Measurements from ENCODE around the gene CSTF1.

The CSTF1 gene

DNA sequence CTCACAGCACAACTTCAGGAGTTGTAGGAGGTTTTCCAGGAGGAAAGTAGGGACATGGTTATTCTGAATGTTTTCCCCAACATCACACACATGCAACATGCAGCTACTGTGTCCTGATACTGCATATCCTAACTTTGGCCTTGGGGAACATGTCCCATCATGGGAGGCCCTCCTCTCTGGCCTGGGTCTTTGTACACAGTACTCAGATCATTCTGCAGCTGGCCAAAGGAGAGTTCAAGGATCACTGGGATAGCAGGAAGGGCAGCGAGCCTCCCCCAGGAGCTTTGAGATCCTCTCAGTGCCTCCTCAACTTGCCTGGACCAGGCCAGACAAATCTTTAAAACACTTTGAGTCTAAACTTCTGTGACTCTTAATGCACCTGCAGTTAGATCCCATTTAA lies 32.5 kb downstream of the CSTF1 start:
- CTCF ChIA-PET, result interaction anchor here (0.6 kb wide), 1 partner anchor 67 kb away, joined by 3 read pairs; no protein-coding TSS in a partner anchor
- no peak for TF ChIP-seq NFRKB (IDR thresholded peaks at IDR 0.05)
- no peak for TF ChIP-seq HDGF (IDR thresholded peaks at IDR 0.05; ENCODE audit: borderline replicate concordance)
- no peak for TF ChIP-seq ARNT (IDR thresholded peaks at IDR 0.05)
- no peak for TF ChIP-seq BHLHE40 (IDR thresholded peaks at IDR 0.05; ENCODE audit: borderline replicate concordance)
- TF ChIP-seq FOXM1 (IDR thresholded peaks at IDR 0.05; ENCODE audit: borderline replicate concordance), result no peak
- TF ChIP-seq LEF1 (IDR thresholded peaks at IDR 0.05; ENCODE audit: borderline replicate concordance), result no peak
- TF ChIP-seq L3MBTL2 (conservative IDR thresholded peaks at IDR 0.05), result no peak
- no peak for TF ChIP-seq ZNF384 (IDR thresholded peaks at IDR 0.05)
- TF ChIP-seq CTBP1 (IDR thresholded peaks at IDR 0.05; ENCODE audit: borderline replicate concordance), result no peak
- no peak for TF ChIP-seq PKNOX1 (IDR thresholded peaks at IDR 0.05)
- no peak for TF ChIP-seq FOXK2 (IDR thresholded peaks at IDR 0.05)
- no peak for TF ChIP-seq TARDBP (IDR thresholded peaks at IDR 0.05)
- no peak for TF ChIP-seq ELF4 (IDR thresholded peaks at IDR 0.05)
- POLR2A ChIA-PET, result no interaction called here
- DNase-seq (ENCODE audit: extremely low spot score), result no peak

DNA sequence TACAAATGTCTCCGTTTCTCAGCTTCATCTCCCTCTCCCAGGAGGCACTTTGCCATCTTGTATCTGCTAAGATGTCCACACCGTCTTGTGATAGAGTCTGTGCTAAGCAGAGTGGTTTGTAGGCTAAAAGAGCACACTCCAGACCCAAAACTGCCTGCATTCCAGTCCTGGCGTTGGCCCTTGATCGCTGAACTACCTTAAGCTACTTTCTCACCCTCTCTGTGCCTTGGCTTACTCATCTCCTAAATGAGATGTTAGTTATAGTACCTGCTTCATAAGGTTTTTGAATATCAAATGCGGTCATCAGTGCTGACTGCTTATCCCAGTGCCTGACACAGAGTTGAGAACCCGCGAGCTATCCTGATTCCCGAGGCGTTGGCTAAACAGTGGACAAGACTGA lies 33.6 kb downstream of the CSTF1 start:
- POLR2A ChIA-PET, result no interaction called here

GRCh38 chr20:56426926-56427325 lies 34.5 kb downstream of the CSTF1 start:
- DNase-seq (ENCODE audit: extremely low spot score), result no peak
- CTCF ChIA-PET, result no interaction called here
- POLR2A ChIA-PET, result no interaction called here
- TF ChIP-seq ZNF384 (IDR thresholded peaks at IDR 0.05), result no peak
- no peak for TF ChIP-seq SUZ12 (IDR thresholded peaks at IDR 0.05)
- no peak for TF ChIP-seq PKNOX1 (IDR thresholded peaks at IDR 0.05)
- TF ChIP-seq HDGF (IDR thresholded peaks at IDR 0.05; ENCODE audit: borderline replicate concordance), result no peak
- no peak for TF ChIP-seq FOXK2 (IDR thresholded peaks at IDR 0.05)
- TF ChIP-seq NFRKB (IDR thresholded peaks at IDR 0.05), result no peak

More for the DNA sequence above, 33.6 kb downstream of the CSTF1 start:
- CTCF ChIA-PET, result no interaction called here
- TF ChIP-seq FOXM1 (IDR thresholded peaks at IDR 0.05; ENCODE audit: borderline replicate concordance) (no peak), BHLHE40 (IDR thresholded peaks at IDR 0.05; ENCODE audit: borderline replicate concordance) (no peak)
- DNase-seq (ENCODE audit: extremely low spot score), result no peak

GRCh38 chr20:56427797-56428196 lies 35.4 kb downstream of the CSTF1 start:
- CTCF ChIA-PET, result no interaction called here
- no peak for DNase-seq (ENCODE audit: extremely low spot score)
- POLR2A ChIA-PET, result no interaction called here
- no peak for TF ChIP-seq SUZ12 (IDR thresholded peaks at IDR 0.05)
- TF ChIP-seq BHLHE40 (IDR thresholded peaks at IDR 0.05; ENCODE audit: borderline replicate concordance), result no peak
- no peak for TF ChIP-seq ELF4 (IDR thresholded peaks at IDR 0.05)
- no peak for TF ChIP-seq SP1 (IDR thresholded peaks at IDR 0.05)
- TF ChIP-seq PKNOX1 (IDR thresholded peaks at IDR 0.05), result no peak

DNA sequence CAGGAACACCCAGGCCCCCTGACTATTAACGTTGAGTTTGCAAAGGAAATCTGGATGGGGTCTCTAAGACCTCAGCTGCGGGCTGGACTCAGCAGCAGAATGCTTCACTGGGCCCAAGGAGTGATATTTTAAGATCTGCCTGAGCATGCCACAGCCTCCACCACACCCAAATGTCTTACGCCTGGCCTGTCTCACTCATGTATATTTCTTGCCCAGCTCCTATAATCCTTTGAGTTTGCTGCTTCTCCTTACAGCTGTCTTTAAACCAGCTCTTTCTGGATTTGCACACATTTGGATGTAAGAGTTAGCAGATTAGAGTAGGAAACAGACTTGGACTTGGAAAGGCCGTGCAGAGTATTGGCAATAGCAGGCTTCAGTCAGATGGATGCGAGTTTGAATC lies 36.0 kb downstream of the CSTF1 start:
- TF ChIP-seq ARNT (IDR thresholded peaks at IDR 0.05) (no peak), FOXK2 (IDR thresholded peaks at IDR 0.05) (no peak), FOXM1 (IDR thresholded peaks at IDR 0.05; ENCODE audit: borderline replicate concordance) (no peak), ZNF384 (IDR thresholded peaks at IDR 0.05) (no peak), LEF1 (IDR thresholded peaks at IDR 0.05; ENCODE audit: borderline replicate concordance) (no peak), L3MBTL2 (conservative IDR thresholded peaks at IDR 0.05) (no peak), HDGF (IDR thresholded peaks at IDR 0.05; ENCODE audit: borderline replicate concordance) (no peak), SP1 (IDR thresholded peaks at IDR 0.05) (no peak), NFRKB (IDR thresholded peaks at IDR 0.05) (no peak), FOXA1 (IDR thresholded peaks at IDR 0.05) (no peak), BHLHE40 (IDR thresholded peaks at IDR 0.05; ENCODE audit: borderline replicate concordance) (no peak), ELF4 (IDR thresholded peaks at IDR 0.05) (no peak), CTBP1 (IDR thresholded peaks at IDR 0.05; ENCODE audit: borderline replicate concordance) (no peak), TARDBP (IDR thresholded peaks at IDR 0.05) (no peak), SUZ12 (IDR thresholded peaks at IDR 0.05) (no peak)
- CTCF ChIA-PET, result no interaction called here
- DNase-seq (ENCODE audit: extremely low spot score), result no peak
- POLR2A ChIA-PET, result no interaction called here

DNA sequence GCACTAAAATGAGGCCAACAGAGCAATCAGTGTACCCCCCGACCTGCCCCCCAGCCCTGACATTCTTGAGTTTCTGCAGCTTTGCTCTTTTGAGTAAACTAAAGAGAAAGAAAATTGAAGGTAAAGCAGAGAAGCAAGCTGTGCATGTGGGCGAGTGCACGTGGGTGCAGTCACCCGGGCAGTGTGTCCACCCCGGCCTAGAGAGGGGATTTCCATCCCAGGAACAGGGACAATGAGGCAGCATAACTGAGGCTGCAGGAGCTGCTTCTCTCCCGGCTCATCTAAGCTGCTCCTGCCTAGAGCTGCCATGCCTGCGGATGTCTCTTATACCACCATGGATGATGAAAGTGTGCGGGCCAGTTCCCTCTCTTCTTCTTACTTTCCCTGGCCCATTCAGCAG lies 36.4 kb downstream of the CSTF1 start:
- DNase-seq (ENCODE audit: extremely low spot score), result no peak
- ChIA-PET CTCF (no interaction called here), POLR2A (no interaction called here)
- TF ChIP-seq HDGF (IDR thresholded peaks at IDR 0.05; ENCODE audit: borderline replicate concordance) (no peak), ZNF384 (IDR thresholded peaks at IDR 0.05) (no peak), BHLHE40 (IDR thresholded peaks at IDR 0.05; ENCODE audit: borderline replicate concordance) (no peak), PKNOX1 (IDR thresholded peaks at IDR 0.05) (no peak), FOXK2 (IDR thresholded peaks at IDR 0.05) (no peak), LEF1 (IDR thresholded peaks at IDR 0.05; ENCODE audit: borderline replicate concordance) (no peak), SP1 (IDR thresholded peaks at IDR 0.05) (no peak), CTBP1 (IDR thresholded peaks at IDR 0.05; ENCODE audit: borderline replicate concordance) (no peak), SUZ12 (IDR thresholded peaks at IDR 0.05) (no peak), NFRKB (IDR thresholded peaks at IDR 0.05) (no peak), L3MBTL2 (conservative IDR thresholded peaks at IDR 0.05) (no peak), TARDBP (IDR thresholded peaks at IDR 0.05) (no peak), ELF4 (IDR thresholded peaks at IDR 0.05) (no peak), ARNT (IDR thresholded peaks at IDR 0.05) (no peak), FOXM1 (IDR thresholded peaks at IDR 0.05; ENCODE audit: borderline replicate concordance) (no peak), FOXA1 (IDR thresholded peaks at IDR 0.05) (no peak)

Measured in HEK293T (cell line).